Measurements from ENCODE around the gene MS4A18.

Gene MS4A18

DNA sequence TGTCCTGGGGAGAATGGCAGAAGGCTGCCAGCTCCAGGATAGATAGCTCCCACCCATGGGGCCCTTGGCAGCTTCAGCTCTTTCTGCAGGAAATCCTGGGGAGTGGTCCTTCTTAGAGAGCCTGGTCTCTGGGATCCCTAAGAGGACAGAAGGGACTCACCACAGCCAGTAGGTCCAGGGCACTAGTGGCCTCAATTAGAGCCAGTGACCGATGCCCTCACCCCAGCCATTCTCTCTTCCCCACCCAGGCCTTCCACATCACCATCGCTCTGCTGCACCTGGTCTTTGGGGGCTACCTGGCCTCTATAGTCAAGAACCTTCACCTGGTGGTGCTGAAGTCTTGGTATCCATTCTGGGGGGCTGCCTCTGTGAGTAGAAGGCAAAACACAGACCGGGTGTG is 66.2 kb downstream of the MS4A18 start:
- DNase-seq: no peak

DNA sequence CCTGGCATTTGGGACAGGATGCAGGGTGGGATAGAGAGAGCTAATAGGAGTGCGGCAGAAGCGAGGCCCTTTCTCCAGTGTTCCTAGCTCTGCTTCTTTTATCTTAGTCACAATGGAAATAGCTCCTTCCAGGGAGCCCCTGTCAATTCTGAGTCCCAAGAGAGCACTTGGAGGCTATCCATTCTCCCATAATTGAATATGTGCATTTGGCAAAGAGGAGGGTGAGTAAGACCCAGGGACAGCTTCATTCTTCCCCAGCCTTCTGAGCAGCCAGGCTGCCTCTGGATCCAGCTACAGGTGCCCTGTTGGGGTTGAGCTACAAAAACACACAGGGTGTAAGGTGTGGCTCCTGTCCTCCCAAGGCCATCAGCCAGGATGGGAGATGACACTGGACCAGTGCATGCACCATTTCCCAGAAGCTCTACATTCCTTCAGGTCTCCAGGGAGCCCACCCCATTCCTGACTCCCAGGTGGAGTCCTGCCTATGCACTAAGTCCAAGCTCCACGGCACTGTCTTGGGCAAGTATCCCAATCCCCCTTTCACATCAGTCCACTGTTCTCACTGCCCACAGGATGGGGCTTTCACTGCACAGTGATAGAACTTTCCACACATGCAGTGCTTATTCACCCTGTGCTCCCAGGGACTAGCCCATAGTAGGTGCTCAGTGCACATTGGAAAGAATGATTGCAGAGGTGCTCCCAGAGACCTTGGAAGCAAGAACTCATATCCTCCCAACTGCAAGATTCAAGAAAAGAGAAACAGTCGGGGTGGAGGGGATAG is 66.8 kb downstream of the MS4A18 start:
- no peak for DNase-seq

DNA sequence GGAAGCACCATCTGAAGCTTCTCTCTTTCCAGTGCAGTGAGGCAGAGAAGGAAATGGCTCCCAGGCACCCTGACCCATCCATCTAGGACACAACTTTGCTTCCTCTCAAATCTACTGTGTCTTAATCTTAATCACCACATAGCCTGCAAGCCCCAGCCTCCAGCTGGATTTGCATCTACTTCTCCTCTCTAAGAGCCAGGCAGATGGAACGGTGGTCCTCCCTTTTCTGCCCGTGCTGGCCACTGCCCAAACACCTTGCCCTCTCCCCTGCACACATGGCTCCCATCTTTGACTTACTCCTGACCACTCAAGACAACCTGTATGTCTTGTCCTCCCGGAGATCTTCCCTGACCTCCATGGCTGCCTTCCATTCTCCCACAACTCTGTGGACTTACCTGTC is 68.0 kb downstream of the MS4A18 start:
- DNase-seq: no peak

All from suppressor macrophage treated with lipopolysaccharide for 1 hour (primary cell).